A549 (cell line): ENCODE measurements around the gene PTK7. TPM values are rescaled to one million over a fixed set of nuclear protein-coding genes. Genes with fewer than 3 reads are reported as not detected.

Source experiments
- ATAC-seq, 2 experiments: fragments of 200-7000 bp in 1 of 2; fragments of >200 bp in 1 of 2; cut with Nextera tagmentation in 1 of 2; cut with Tn5 transposase in 1 of 2; 3 replicates each; pipeline versions ENCODE4 v1.8.0 to v1.9.1; 2018 to 2020; ENCODE audit warnings: mild to moderate bottlenecking in 1 of 2, moderate library complexity in 1 of 2
- CTCF ChIA-PET: fragments of 300-600 bp; sonication (Branson Sonifier 250); formaldehyde crosslinking; extraction: SDS; loops from one replicate; lab custom pipeline; 2021; ENCODE audit warnings: antibody characterized with exemption, inconsistent platforms; lab: Yijun Ruan, JAX
- POLR2A ChIA-PET: fragments of 350-600 bp; formaldehyde crosslinking; extraction: SDS; loops from one replicate; lab custom pipeline; 2021; ENCODE audit warnings: antibody characterized with exemption, inconsistent platforms; lab: Yijun Ruan, JAX
- DNase-seq, 2 experiments: peaks; one replicate each; pipeline versions ENCODE4 v3.0.0 to v3.0.0-alpha.2; 2011 to 2016; ENCODE audit warnings: low read depth in 1 of 2, low spot score in 1 of 2
- FAIRE-seq: peaks from 2 replicates; lab custom pipeline; 2011; peaks lifted over from hg19 to GRCh38; lab: Jason Lieb, UNC
- H3K27ac ChIP-seq, 2 experiments: fragments of >200 bp; sonication (Bioruptor Twin); formaldehyde crosslinking; 3 replicates each; pipeline ENCODE4 v1.5.1; 2016 to 2017
- H3K4me1 ChIP-seq: fragments of >200 bp; sonication (Bioruptor Twin); formaldehyde crosslinking; 3 replicates; pipeline ENCODE4 v1.6.1; 2016
- H3K4me2 ChIP-seq: fragments of >200 bp; sonication (Bioruptor Twin); formaldehyde crosslinking; 3 replicates; pipeline ENCODE4 v1.6.1; 2016
- H3K4me3 ChIP-seq: fragments of >200 bp; sonication (Bioruptor Twin); formaldehyde crosslinking; 3 replicates; pipeline ENCODE4 v1.5.1; 2016
- H3K9me3 ChIP-seq: fragments of >200 bp; sonication (Bioruptor Twin); formaldehyde crosslinking; 3 replicates; pipeline ENCODE4 v1.6.1; 2016
- BCL3 ChIP-seq: fragments of >200 bp; sonication (Bioruptor Twin); formaldehyde crosslinking; IDR thresholded peaks from 3 replicates; pipeline ENCODE4 v1.6.1; 2016
- BHLHE40 ChIP-seq: IDR thresholded peaks from 2 replicates; pipeline ENCODE4 v1.6.1; 2012; ENCODE audit warnings: low read depth, low read length, inconsistent platforms
- CBX8 ChIP-seq: fragments of 200-600 bp; sonication (generic); IDR thresholded peaks from 2 replicates; pipeline ENCODE4 v1.6.1; 2016
- EHMT2 ChIP-seq: fragments of 200-600 bp; sonication (generic); IDR thresholded peaks from 2 replicates; pipeline ENCODE4 v1.6.1; 2016; ENCODE audit warnings: antibody characterized with exemption, low read depth, mild to moderate bottlenecking, moderate library complexity
- FOSB ChIP-seq: fragments of 250-450 bp; sonication (Bioruptor Pico); IDR thresholded peaks from 2 replicates; pipeline ENCODE4 v1.5.0; 2020; ENCODE audit warnings: mild to moderate bottlenecking, moderate library complexity
- FOSL2 ChIP-seq, 2 experiments: fragments of 450-650 bp in 1 of 2; fragments of >200 bp in 1 of 2; sonication (Bioruptor Twin) in 1 of 2; formaldehyde crosslinking; IDR thresholded peaks; 2 replicates each; pipeline versions ENCODE4 v1.5.0 to v1.6.1; 2016 to 2020; ENCODE audit warnings: mild to moderate bottlenecking in 1 of 2, moderate library complexity in 1 of 2
- FOXS1 ChIP-seq: fragments of 250-450 bp; sonication (Bioruptor Pico); IDR thresholded peaks from 2 replicates; pipeline ENCODE4 v1.5.0; 2020; ENCODE audit warnings: mild to moderate bottlenecking, moderate library complexity
- HEYL ChIP-seq: fragments of 250-450 bp; sonication (Bioruptor Pico); IDR thresholded peaks from 2 replicates; pipeline ENCODE4 v1.8.0; 2021; ENCODE audit warnings: mild to moderate bottlenecking, moderate library complexity
- HOXB13 ChIP-seq: fragments of 250-450 bp; sonication (Bioruptor Pico); IDR thresholded peaks from 2 replicates; pipeline ENCODE4 v1.5.0; 2020; ENCODE audit warnings: low read depth, mild to moderate bottlenecking, moderate library complexity
- JUNB ChIP-seq: fragments of >200 bp; sonication (Bioruptor Twin); formaldehyde crosslinking; IDR thresholded peaks from 2 replicates; pipeline ENCODE4 v1.6.1; 2016
- KDM5A ChIP-seq: fragments of 200-600 bp; sonication (generic); IDR thresholded peaks from 2 replicates; pipeline ENCODE4 v1.6.1; 2016; ENCODE audit warnings: antibody characterized with exemption, mild to moderate bottlenecking
- MYC ChIP-seq: IDR thresholded peaks from 2 replicates; pipeline ENCODE4 v1.6.1; 2012; ENCODE audit warnings: mild to moderate bottlenecking, inconsistent platforms, low read length, improper control_type of control experiment, borderline replicate concordance
- NR3C1 ChIP-seq: fragments of >200 bp; sonication (Bioruptor Twin); formaldehyde crosslinking; IDR thresholded peaks from 3 replicates; pipeline ENCODE4 v1.6.1; 2017
- POLR2A ChIP-seq: IDR thresholded peaks from 2 replicates; pipeline ENCODE4 v1.6.1; 2012; ENCODE audit warnings: mild to moderate bottlenecking, low read length
- POLR2AphosphoS2 ChIP-seq: conservative IDR thresholded peaks from 2 replicates; pipeline ENCODE4 v1.6.1; 2012; ENCODE audit warnings: low read length, improper control_type of control experiment, inconsistent platforms
- RAD21 ChIP-seq, 2 experiments: fragments of >200 bp in 1 of 2; sonication (Bioruptor Twin) in 1 of 2; formaldehyde crosslinking in 1 of 2; IDR thresholded peaks in 1 of 2; conservative IDR thresholded peaks in 1 of 2; 2 replicates in 1 of 2; 3 replicates in 1 of 2; pipeline ENCODE4 v1.6.1; 2012 to 2018; ENCODE audit warnings: inconsistent platforms in 1 of 2
- RARB ChIP-seq: fragments of 250-450 bp; sonication (Bioruptor Pico); IDR thresholded peaks from 2 replicates; pipeline ENCODE4 v1.8.0; 2021; ENCODE audit warnings: mild to moderate bottlenecking, moderate library complexity
- ZC3H11A ChIP-seq: fragments of 450-650 bp; IDR thresholded peaks from 2 replicates; pipeline ENCODE4 v1.6.1; 2014; ENCODE audit warnings: antibody characterized with exemption, mild to moderate bottlenecking
- ZFP36 ChIP-seq: fragments of 450-650 bp; IDR thresholded peaks from 2 replicates; pipeline ENCODE4 v1.6.1; 2014; ENCODE audit warnings: borderline replicate concordance; ENCODE audit not compliant: partially characterized antibody
- ZNF302 ChIP-seq: fragments of 250-450 bp; sonication (Bioruptor Pico); IDR thresholded peaks from 2 replicates; pipeline ENCODE4 v1.9.0; 2021; ENCODE audit warnings: inconsistent platforms, mild to moderate bottlenecking, moderate library complexity
- ZSCAN20 ChIP-seq: fragments of 250-450 bp; sonication (Bioruptor Pico); IDR thresholded peaks from 2 replicates; pipeline ENCODE4 v1.8.0; 2022; ENCODE audit warnings: mild to moderate bottlenecking, moderate library complexity
- WGBS: methylation state at CpG from one replicate; pipeline ENCODE4 v1.1.6; 2017; ENCODE audit errors: missing lambda C conversion rate; 5-methylcytosine and 5-hydroxymethylcytosine counted together
- polyA plus RNA-seq, 4 experiments: library from polyadenylated mRNA; depleted of rRNA in 3 of 4; stranded (reverse); fragments of >200 nt; fragmentation: RNase III in 1 of 4; extraction: RNeasy Plus Mini Kit Qiagen cat#74134 plus additional on column Dnase treatment in 1 of 4; gene quantifications; 2 replicates in 3 of 4; 3 replicates in 1 of 4; pipeline ENCODE4 v1.2.3, GENCODE V29; 2011 to 2017
- TF ChIP-seq, protein P1 (sequence below): fragments of >200 bp; sonication (Bioruptor Twin); formaldehyde crosslinking; IDR thresholded peaks from 3 replicates; pipeline ENCODE4 v1.5.1; 2016
- TF ChIP-seq, protein P2 (sequence below): IDR thresholded peaks from 2 replicates; pipeline ENCODE4 v1.6.1; 2012; ENCODE audit warnings: low read depth, borderline replicate concordance
- TF ChIP-seq, protein P3 (sequence below): IDR thresholded peaks from 2 replicates; pipeline ENCODE4 v1.6.1; 2012

Gene PTK7
- polyA plus RNA-seq, 2 of the 4 experiments (the other 2 are of a cell fraction): 2.8 to 5.6 TPM

- no peak for TF ChIP-seq BCL3
- TF ChIP-seq, all 56 proteins: peak for 0
Observed at GRCh38 chr6:43092635-43093034, 16.5 kb downstream of the PTK7 start (continued).

GRCh38 chr6:43093436-43094289, 17.5 kb downstream of the PTK7 start:
- ChIA-PET CTCF (interaction anchor here (1.2 kb wide), 2 partner anchors 50 kb away, joined by 4 read pairs; no protein-coding TSS in a partner anchor), POLR2A (no interaction called here)
- DNase-seq: no peak
- H3K4me2 ChIP-seq: no peak overlapping the region
- TF ChIP-seq RARB (CRISPR knock-in tag) (no peak), HOXB13 (no peak), CBX8 (no peak), ZC3H11A (no peak), KDM5A (no peak), ZNF302 (CRISPR knock-in tag) (no peak), FOSB (CRISPR knock-in tag) (no peak), POLR2A (no peak), MYC (no peak), HEYL (CRISPR knock-in tag) (no peak), POLR2AphosphoS2 (no peak), NR3C1 (no peak), EHMT2 (no peak), ZFP36 (no peak), FOXS1 (CRISPR knock-in tag) (no peak), BHLHE40 (no peak), RAD21 (conservative IDR thresholded peaks at IDR 0.05 in 1 of 2, IDR thresholded peaks at IDR 0.05 in 1 of 2) (no peak), JUNB (no peak)
- TF ChIP-seq, protein P1, sequence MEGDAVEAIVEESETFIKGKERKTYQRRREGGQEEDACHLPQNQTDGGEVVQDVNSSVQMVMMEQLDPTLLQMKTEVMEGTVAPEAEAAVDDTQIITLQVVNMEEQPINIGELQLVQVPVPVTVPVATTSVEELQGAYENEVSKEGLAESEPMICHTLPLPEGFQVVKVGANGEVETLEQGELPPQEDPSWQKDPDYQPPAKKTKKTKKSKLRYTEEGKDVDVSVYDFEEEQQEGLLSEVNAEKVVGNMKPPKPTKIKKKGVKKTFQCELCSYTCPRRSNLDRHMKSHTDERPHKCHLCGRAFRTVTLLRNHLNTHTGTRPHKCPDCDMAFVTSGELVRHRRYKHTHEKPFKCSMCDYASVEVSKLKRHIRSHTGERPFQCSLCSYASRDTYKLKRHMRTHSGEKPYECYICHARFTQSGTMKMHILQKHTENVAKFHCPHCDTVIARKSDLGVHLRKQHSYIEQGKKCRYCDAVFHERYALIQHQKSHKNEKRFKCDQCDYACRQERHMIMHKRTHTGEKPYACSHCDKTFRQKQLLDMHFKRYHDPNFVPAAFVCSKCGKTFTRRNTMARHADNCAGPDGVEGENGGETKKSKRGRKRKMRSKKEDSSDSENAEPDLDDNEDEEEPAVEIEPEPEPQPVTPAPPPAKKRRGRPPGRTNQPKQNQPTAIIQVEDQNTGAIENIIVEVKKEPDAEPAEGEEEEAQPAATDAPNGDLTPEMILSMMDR: no peak
- TF ChIP-seq, protein P2, sequence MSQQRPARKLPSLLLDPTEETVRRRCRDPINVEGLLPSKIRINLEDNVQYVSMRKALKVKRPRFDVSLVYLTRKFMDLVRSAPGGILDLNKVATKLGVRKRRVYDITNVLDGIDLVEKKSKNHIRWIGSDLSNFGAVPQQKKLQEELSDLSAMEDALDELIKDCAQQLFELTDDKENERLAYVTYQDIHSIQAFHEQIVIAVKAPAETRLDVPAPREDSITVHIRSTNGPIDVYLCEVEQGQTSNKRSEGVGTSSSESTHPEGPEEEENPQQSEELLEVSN: no peak
- H3K9me3 ChIP-seq: no peaks in the 10 kb centered on the region
- H3K27ac ChIP-seq: no peak overlapping the region
- no peak for FAIRE-seq
- no peak overlapping the region for H3K4me3 ChIP-seq
- no peaks in the 10 kb centered on the region for H3K4me1 ChIP-seq
- WGBS: 87% methylated on average over 9 of the region's 9 CpGs
- ATAC-seq: no peak

DNA sequence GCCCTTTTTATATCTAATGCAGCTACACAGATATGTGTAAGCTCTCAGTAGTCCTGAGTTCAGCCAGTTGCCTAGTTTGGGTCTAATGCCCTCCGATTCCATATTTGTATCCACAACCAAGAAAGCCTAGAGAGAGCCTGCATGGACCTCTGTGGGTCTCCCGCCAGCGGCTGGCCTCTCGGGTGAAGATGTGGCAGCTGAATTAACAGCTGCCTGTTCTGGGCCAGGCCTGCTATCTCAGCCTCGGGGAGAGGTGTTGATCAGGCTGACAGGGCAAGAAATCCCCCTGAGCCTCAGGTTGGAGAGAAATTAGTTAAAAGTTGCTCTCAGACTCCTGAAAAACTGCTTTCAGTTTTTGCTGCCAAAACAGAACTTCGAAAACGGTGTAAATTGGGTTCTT, 19.8 kb downstream of the PTK7 start:
- DNase-seq: no peak
- Histone ChIP-seq H3K27ac (no peak overlapping the region), H3K4me2 (no peak overlapping the region), H3K4me3 (no peak overlapping the region), H3K4me1 (no peaks in the 10 kb centered on the region)
- TF ChIP-seq, protein P1: no peak
- TF ChIP-seq FOSL2 (IDR thresholded peaks at IDR 0.05): no peak
- TF ChIP-seq FOSL2 (CRISPR knock-in tag; IDR thresholded peaks at IDR 0.05): no peak
- no peak for TF ChIP-seq ZSCAN20 (CRISPR knock-in tag)
- TF ChIP-seq BCL3: no peak
- TF ChIP-seq, protein P3, sequence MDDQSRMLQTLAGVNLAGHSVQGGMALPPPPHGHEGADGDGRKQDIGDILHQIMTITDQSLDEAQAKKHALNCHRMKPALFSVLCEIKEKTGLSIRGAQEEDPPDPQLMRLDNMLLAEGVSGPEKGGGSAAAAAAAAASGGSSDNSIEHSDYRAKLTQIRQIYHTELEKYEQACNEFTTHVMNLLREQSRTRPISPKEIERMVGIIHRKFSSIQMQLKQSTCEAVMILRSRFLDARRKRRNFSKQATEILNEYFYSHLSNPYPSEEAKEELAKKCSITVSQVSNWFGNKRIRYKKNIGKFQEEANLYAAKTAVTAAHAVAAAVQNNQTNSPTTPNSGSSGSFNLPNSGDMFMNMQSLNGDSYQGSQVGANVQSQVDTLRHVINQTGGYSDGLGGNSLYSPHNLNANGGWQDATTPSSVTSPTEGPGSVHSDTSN: no peak
- TF ChIP-seq, all 56 proteins: peak for 0
- FAIRE-seq (no peak), ATAC-seq (no peak)
- 90% methylated on average over 7 of the region's 7 CpGs for WGBS
- no peaks in the 10 kb centered on the region for H3K9me3 ChIP-seq
- POLR2A ChIA-PET: interaction anchor here (0.6 kb wide), 1 partner anchor 349 kb away, joined by 3 read pairs; no protein-coding TSS in a partner anchor
- CTCF ChIA-PET: interaction anchor here (0.8 to 2.0 kb wide), 5 partner anchors 9 to 34 kb away, joined by 3 to 5 read pairs (median 3); no protein-coding TSS in a partner anchor
